Chondrocyte (in vitro differentiated cells): ENCODE data around the gene CADM2. TPM values are rescaled to one million over a fixed set of nuclear protein-coding genes. Genes with fewer than 3 reads are reported as not detected.

Experiments
- DNase-seq: peaks from one replicate; pipeline ENCODE4 v3.0.0; 2021; ENCODE audit warnings: mixed read lengths, low spot score
- H3K27ac Mint-ChIP-seq: one replicate; pipeline ENCODE4 v1.8.0; 2021; ENCODE audit warnings: mild to moderate bottlenecking, moderate library complexity, mixed read lengths; ENCODE audit not compliant: unreplicated experiment
- H3K27me3 Mint-ChIP-seq: 2 replicates; pipeline ENCODE4 v1.8.0; 2021; ENCODE audit warnings: low read depth, mixed read lengths
- H3K36me3 Mint-ChIP-seq: 2 replicates; pipeline ENCODE4 v1.8.0; 2021; ENCODE audit warnings: low read depth, mixed read lengths
- H3K4me1 Mint-ChIP-seq: 2 replicates; pipeline ENCODE4 v1.8.0; 2021; ENCODE audit warnings: low read depth, mild to moderate bottlenecking, mixed read lengths
- H3K4me3 Mint-ChIP-seq: one replicate; pipeline ENCODE4 v1.8.0; 2021; ENCODE audit warnings: mild to moderate bottlenecking, moderate library complexity, mixed read lengths; ENCODE audit not compliant: unreplicated experiment
- H3K9me3 Mint-ChIP-seq: 2 replicates; pipeline ENCODE4 v1.8.0; 2021; ENCODE audit warnings: low read depth, mixed read lengths
- total RNA-seq: library from RNA; stranded (reverse); gene quantifications from 3 replicates; pipeline ENCODE4 v1.2.1, GENCODE V29; 2021
- TF ChIP-seq, protein P1 (sequence below): fragments of 200-600 bp; sonication (generic); IDR thresholded peaks from 2 replicates; pipeline ENCODE4 v1.5.0; 2021; ENCODE audit warnings: antibody characterized with exemption, mild to moderate bottlenecking, moderate library complexity

The CADM2 gene
- total RNA-seq, 1 donor from 2014 or later: 1.1 TPM

DNA sequence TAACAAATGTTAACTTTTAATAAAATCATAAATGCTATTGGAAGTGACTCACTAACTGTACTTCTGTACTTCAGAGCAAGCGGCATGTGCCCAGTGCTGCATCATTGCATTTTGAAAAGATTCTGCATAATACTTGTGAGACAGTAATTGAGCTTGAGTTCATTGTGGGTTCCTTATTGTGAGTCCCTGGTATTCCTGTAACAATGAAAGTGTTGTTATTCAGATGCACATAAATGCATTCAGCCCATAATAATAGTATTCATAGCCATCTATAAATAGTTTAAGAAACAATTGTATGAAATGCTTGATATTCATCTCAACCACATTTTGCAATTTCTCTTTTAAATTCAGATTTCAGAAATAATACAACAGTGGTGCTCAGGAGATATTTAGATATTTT is 976.4 kb downstream of the CADM2 start:
- Mint-ChIP-seq H3K27ac (no peak overlapping the region), H3K9me3 (no peaks in the 10 kb centered on the region), H3K4me1 (peaks cover 2% of the 10 kb centered on the region), H3K36me3 (no peaks in the 10 kb centered on the region), H3K27me3 (peaks cover 3% of the 10 kb centered on the region), H3K4me3 (no peak overlapping the region)
- TF ChIP-seq, protein P1, sequence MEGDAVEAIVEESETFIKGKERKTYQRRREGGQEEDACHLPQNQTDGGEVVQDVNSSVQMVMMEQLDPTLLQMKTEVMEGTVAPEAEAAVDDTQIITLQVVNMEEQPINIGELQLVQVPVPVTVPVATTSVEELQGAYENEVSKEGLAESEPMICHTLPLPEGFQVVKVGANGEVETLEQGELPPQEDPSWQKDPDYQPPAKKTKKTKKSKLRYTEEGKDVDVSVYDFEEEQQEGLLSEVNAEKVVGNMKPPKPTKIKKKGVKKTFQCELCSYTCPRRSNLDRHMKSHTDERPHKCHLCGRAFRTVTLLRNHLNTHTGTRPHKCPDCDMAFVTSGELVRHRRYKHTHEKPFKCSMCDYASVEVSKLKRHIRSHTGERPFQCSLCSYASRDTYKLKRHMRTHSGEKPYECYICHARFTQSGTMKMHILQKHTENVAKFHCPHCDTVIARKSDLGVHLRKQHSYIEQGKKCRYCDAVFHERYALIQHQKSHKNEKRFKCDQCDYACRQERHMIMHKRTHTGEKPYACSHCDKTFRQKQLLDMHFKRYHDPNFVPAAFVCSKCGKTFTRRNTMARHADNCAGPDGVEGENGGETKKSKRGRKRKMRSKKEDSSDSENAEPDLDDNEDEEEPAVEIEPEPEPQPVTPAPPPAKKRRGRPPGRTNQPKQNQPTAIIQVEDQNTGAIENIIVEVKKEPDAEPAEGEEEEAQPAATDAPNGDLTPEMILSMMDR: no peak
- no peak for DNase-seq

DNA sequence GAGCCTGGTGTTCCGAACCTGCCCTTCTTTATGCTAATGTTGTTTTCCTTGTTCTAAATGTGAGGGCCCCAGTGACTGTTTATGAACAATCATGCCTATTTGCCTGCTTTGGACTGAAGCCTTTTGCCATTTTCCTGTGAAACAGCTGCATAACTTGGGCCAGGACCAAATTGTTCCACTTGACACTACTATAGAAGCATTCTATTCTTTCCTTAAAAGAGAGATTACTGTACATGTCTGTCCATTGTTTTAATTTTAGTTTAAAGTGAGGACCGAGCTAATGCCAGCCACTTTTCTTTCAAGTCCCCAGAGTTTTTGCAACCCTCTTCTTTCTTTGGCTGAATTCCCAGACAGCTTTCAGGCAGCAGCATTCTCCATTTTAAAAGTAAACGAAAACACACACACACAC is 980.3 kb downstream of the CADM2 start:
- no peak for DNase-seq

DNA sequence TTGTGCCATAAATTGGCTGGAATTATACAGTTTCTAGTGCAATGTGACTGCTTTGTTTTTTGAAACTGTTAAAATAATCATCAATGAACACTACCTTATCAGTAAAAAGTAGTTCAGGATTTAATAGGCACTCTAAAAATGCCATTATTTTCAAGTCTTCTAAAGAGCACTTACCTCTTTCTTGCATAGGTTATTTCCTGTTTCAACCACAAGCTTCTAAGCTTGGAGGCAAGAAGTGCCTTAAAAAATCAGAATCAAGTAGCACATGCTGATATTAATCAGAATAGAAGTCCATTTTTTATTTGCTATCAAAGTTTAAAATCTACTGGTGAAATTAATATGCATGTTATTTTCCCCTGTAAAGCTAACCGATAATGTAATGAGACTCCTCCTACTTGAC is 991.6 kb downstream of the CADM2 start:
- Mint-ChIP-seq H3K36me3 (no peaks in the 10 kb centered on the region), H3K4me3 (no peak overlapping the region), H3K27ac (no peak overlapping the region), H3K9me3 (peaks cover 9% of the 10 kb centered on the region), H3K27me3 (peaks cover 9% of the 10 kb centered on the region), H3K4me1 (no peaks in the 10 kb centered on the region)
- DNase-seq: no peak
- TF ChIP-seq, protein P1: no peak

More for the DNA sequence above, 980.3 kb downstream of the CADM2 start:
- Mint-ChIP-seq H3K4me3 (no peak overlapping the region), H3K36me3 (peaks cover 2% of the 10 kb centered on the region), H3K4me1 (peaks cover 2% of the 10 kb centered on the region), H3K27me3 (peaks cover 3% of the 10 kb centered on the region), H3K27ac (no peak overlapping the region), H3K9me3 (peaks cover 5% of the 10 kb centered on the region)
- TF ChIP-seq, protein P1: no peak

- H3K4me3 Mint-ChIP-seq: no peak overlapping the region
- no peaks in the 10 kb centered on the region for H3K4me1 Mint-ChIP-seq
- no peak for DNase-seq
- no peaks in the 10 kb centered on the region for H3K36me3 Mint-ChIP-seq
- TF ChIP-seq, protein P1: no peak
- no peaks in the 10 kb centered on the region for H3K9me3 Mint-ChIP-seq
- H3K27ac Mint-ChIP-seq: no peak overlapping the region
- peaks cover 4% of the 10 kb centered on the region for H3K27me3 Mint-ChIP-seq
Observed at GRCh38 chr3:85960793-85961192, 1002.0 kb downstream of the CADM2 start.

- Mint-ChIP-seq H3K27ac (no peak overlapping the region), H3K9me3 (no peaks in the 10 kb centered on the region), H3K4me3 (no peak overlapping the region), H3K27me3 (peaks cover 16% of the 10 kb centered on the region), H3K4me1 (no peaks in the 10 kb centered on the region), H3K36me3 (no peaks in the 10 kb centered on the region)
- no peak for DNase-seq
- TF ChIP-seq, protein P1: no peak
Observed at GRCh38 chr3:85977615-85978338, 1019.0 kb downstream of the CADM2 start.
